Activated T-helper 17 cell treated with anti-CD3 and anti-CD28 coated beads, Interleukin-2, amount 50 U/mL, for 72 hours (primary cell): ENCODE measurements around the gene RD3L. TPM values are rescaled to one million over a fixed set of nuclear protein-coding genes. Genes with fewer than 3 reads are reported as not detected.
"Not testable (repeated sequence)": the region's sequence is repeated elsewhere in the genome, so short reads cannot be mapped to it uniquely, and the experiment has no call there.

Source experiments
- ATAC-seq: fragments of 150-1000 bp; cut with Tn5 transposase; replicated peaks from 2 replicates; pipeline ENCODE4 v1.10.0; 2021; ENCODE audit warnings: mild to moderate bottlenecking, moderate library complexity
- H3K27ac Mint-ChIP-seq: one replicate; pipeline ENCODE4 v1.8.0; 2022; ENCODE audit warnings: mixed read lengths
- H3K27me3 Mint-ChIP-seq: one replicate; pipeline ENCODE4 v1.8.0; 2022; ENCODE audit warnings: mixed read lengths
- H3K36me3 Mint-ChIP-seq: one replicate; pipeline ENCODE4 v1.8.0; 2022; ENCODE audit warnings: low read depth, mild to moderate bottlenecking, mixed read lengths
- H3K4me1 Mint-ChIP-seq: one replicate; pipeline ENCODE4 v1.8.0; 2022; ENCODE audit warnings: mixed read lengths
- H3K4me3 Mint-ChIP-seq: one replicate; pipeline ENCODE4 v1.8.0; 2022; ENCODE audit warnings: mild to moderate bottlenecking, mixed read lengths
- H3K9me3 Mint-ChIP-seq: one replicate; pipeline ENCODE4 v1.8.0; 2022; ENCODE audit warnings: mixed read lengths
- total RNA-seq, 2 donors: library from RNA; stranded (reverse); gene quantifications; one replicate each; pipeline ENCODE4 v1.2.3, GENCODE V29; 2022

RD3L gene
- total RNA-seq: not detected

GRCh38 chr14:103941973-103942736, at the start of gene RD3L:
TSS of gene RD3L (minus strand) at chr14:103942529. CDS start at chr14:103941695, 834 bp downstream.
- Mint-ChIP-seq H3K27ac (no peak within 1 kb of the TSS), H3K4me3 (no peak within 1 kb of the TSS), H3K9me3 (no peaks in the 10 kb centered on the region), H3K4me1 (no peaks in the 10 kb centered on the region), H3K36me3 (no peaks in the 10 kb centered on the region), H3K27me3 (peaks cover 48% of the 10 kb centered on the region)
- no peak for ATAC-seq

- Mint-ChIP-seq H3K4me3 (no peak overlapping the region), H3K9me3 (peaks cover 9% of the 10 kb centered on the region), H3K27me3 (peaks cover 34% of the 10 kb centered on the region), H3K4me1 (no peaks in the 10 kb centered on the region), H3K36me3 (no peaks in the 10 kb centered on the region), H3K27ac (no peak overlapping the region)
- ATAC-seq: no peak
Measured at GRCh38 chr14:103989964-103990363, 47.6 kb upstream of the RD3L start.

GRCh38 chr14:103989034-103989433, 46.7 kb upstream of the RD3L start:
- no peak for ATAC-seq
- no peak overlapping the region for H3K4me3 Mint-ChIP-seq
- H3K27me3 Mint-ChIP-seq: peaks cover 35% of the 10 kb centered on the region
- H3K27ac Mint-ChIP-seq: no peak overlapping the region
- H3K36me3 Mint-ChIP-seq: no peaks in the 10 kb centered on the region
- H3K4me1 Mint-ChIP-seq: no peaks in the 10 kb centered on the region
- H3K9me3 Mint-ChIP-seq: peaks cover 9% of the 10 kb centered on the region

GRCh38 chr14:103984196-103984595, 41.9 kb upstream of the RD3L start:
- Mint-ChIP-seq H3K4me3 (no peak overlapping the region), H3K36me3 (no peaks in the 10 kb centered on the region), H3K27ac (no peak overlapping the region), H3K9me3 (peaks cover under 1% of the 10 kb centered on the region), H3K4me1 (no peaks in the 10 kb centered on the region), H3K27me3 (peaks cover 24% of the 10 kb centered on the region)
- ATAC-seq: no peak

GRCh38 chr14:103980623-103981238, 38.4 kb upstream of the RD3L start:
- H3K9me3 Mint-ChIP-seq, ATAC-seq, H3K4me3 Mint-ChIP-seq, H3K4me1 Mint-ChIP-seq, H3K27ac Mint-ChIP-seq, H3K36me3 Mint-ChIP-seq: not testable (repeated sequence)
- peaks cover 13% of the 10 kb centered on the region for H3K27me3 Mint-ChIP-seq

- Mint-ChIP-seq H3K27ac (no peak overlapping the region), H3K4me1 (no peaks in the 10 kb centered on the region), H3K36me3 (no peaks in the 10 kb centered on the region), H3K27me3 (peaks cover 6% of the 10 kb centered on the region), H3K9me3 (no peaks in the 10 kb centered on the region), H3K4me3 (no peak overlapping the region)
- no peak for ATAC-seq
Measured at GRCh38 chr14:103974575-103974974, 32.2 kb upstream of the RD3L start.

- H3K4me1 Mint-ChIP-seq: no peaks in the 10 kb centered on the region
- H3K4me3 Mint-ChIP-seq: no peak overlapping the region
- no peaks in the 10 kb centered on the region for H3K36me3 Mint-ChIP-seq
- ATAC-seq: no peak
- peaks cover 6% of the 10 kb centered on the region for H3K27me3 Mint-ChIP-seq
- H3K9me3 Mint-ChIP-seq: no peaks in the 10 kb centered on the region
- H3K27ac Mint-ChIP-seq: no peak overlapping the region
Measured at GRCh38 chr14:103973354-103973753, 31.0 kb upstream of the RD3L start.

- no peak overlapping the region for H3K27ac Mint-ChIP-seq
- no peaks in the 10 kb centered on the region for H3K4me1 Mint-ChIP-seq
- H3K4me3 Mint-ChIP-seq: no peak overlapping the region
- peaks cover 7% of the 10 kb centered on the region for H3K27me3 Mint-ChIP-seq
- ATAC-seq: no peak
- H3K9me3 Mint-ChIP-seq: no peaks in the 10 kb centered on the region
- no peaks in the 10 kb centered on the region for H3K36me3 Mint-ChIP-seq
Measured at GRCh38 chr14:103969961-103970360, 27.6 kb upstream of the RD3L start.

GRCh38 chr14:103966631-103967030, 24.3 kb upstream of the RD3L start:
- Mint-ChIP-seq H3K27ac (no peak overlapping the region), H3K4me1 (no peaks in the 10 kb centered on the region), H3K4me3 (no peak overlapping the region), H3K9me3 (no peaks in the 10 kb centered on the region), H3K36me3 (no peaks in the 10 kb centered on the region), H3K27me3 (peaks cover 10% of the 10 kb centered on the region)
- no peak for ATAC-seq

- ATAC-seq: no peak
- H3K27ac Mint-ChIP-seq: no peak overlapping the region
- no peaks in the 10 kb centered on the region for H3K9me3 Mint-ChIP-seq
- H3K36me3 Mint-ChIP-seq: no peaks in the 10 kb centered on the region
- no peak overlapping the region for H3K4me3 Mint-ChIP-seq
- H3K4me1 Mint-ChIP-seq: no peaks in the 10 kb centered on the region
- H3K27me3 Mint-ChIP-seq: peaks cover 4% of the 10 kb centered on the region
Measured at GRCh38 chr14:103961928-103962578, 19.7 kb upstream of the RD3L start.

- no peak for ATAC-seq
- Mint-ChIP-seq H3K4me1 (no peaks in the 10 kb centered on the region), H3K36me3 (no peaks in the 10 kb centered on the region), H3K27ac (no peak overlapping the region), H3K9me3 (no peaks in the 10 kb centered on the region), H3K27me3 (peaks cover 4% of the 10 kb centered on the region), H3K4me3 (no peak overlapping the region)
Measured at GRCh38 chr14:103960457-103961055, 18.2 kb upstream of the RD3L start.

GRCh38 chr14:103949131-103949790, 6.9 kb upstream of the RD3L start:
- no peak for ATAC-seq
- Mint-ChIP-seq H3K27ac (no peak overlapping the region), H3K36me3 (no peaks in the 10 kb centered on the region), H3K4me3 (no peak overlapping the region), H3K4me1 (no peaks in the 10 kb centered on the region), H3K9me3 (no peaks in the 10 kb centered on the region), H3K27me3 (peaks cover 22% of the 10 kb centered on the region)

GRCh38 chr14:103948442-103948841, 6.1 kb upstream of the RD3L start:
- Mint-ChIP-seq H3K36me3 (no peaks in the 10 kb centered on the region), H3K27ac (no peak overlapping the region), H3K9me3 (no peaks in the 10 kb centered on the region), H3K4me1 (no peaks in the 10 kb centered on the region), H3K4me3 (no peak overlapping the region), H3K27me3 (peaks cover 21% of the 10 kb centered on the region)
- ATAC-seq: no peak

GRCh38 chr14:103946975-103947374, 4.6 kb upstream of the RD3L start:
- no peak for ATAC-seq
- Mint-ChIP-seq H3K36me3 (no peaks in the 10 kb centered on the region), H3K4me1 (no peaks in the 10 kb centered on the region), H3K27me3 (peaks cover 23% of the 10 kb centered on the region), H3K9me3 (no peaks in the 10 kb centered on the region), H3K4me3 (no peak overlapping the region), H3K27ac (no peak overlapping the region)
